Breast epithelium (tissue), 3 donors: Measurements from ENCODE around the gene BCO1.

Source experiments
- CTCF ChIP-seq, 3 donors: fragments of 450-650 bp; IDR thresholded peaks; one replicate each; pipeline ENCODE4 v1.5.1; 2016 to 2017; ENCODE audit warnings: antibody characterized with exemption in 3 of 3, mild to moderate bottlenecking in 3 of 3, moderate library complexity in 3 of 3
- POLR2A ChIP-seq: fragments of 450-650 bp; IDR thresholded peaks from one replicate; pipeline ENCODE4 v1.6.1; 2016; ENCODE audit warnings: antibody characterized with exemption, mild to moderate bottlenecking, moderate library complexity
- POLR2AphosphoS5 ChIP-seq, 3 donors: sonication (generic); formaldehyde crosslinking; IDR thresholded peaks; one replicate each; pipeline ENCODE4 v1.6.1; 2017; ENCODE audit warnings: antibody characterized with exemption in 3 of 3

GRCh38 chr16:81268509-81268908 lies 30.0 kb downstream of the BCO1 start:
- TF ChIP-seq CTCF (IDR thresholded peaks at IDR 0.05) (no peak), POLR2A (no peak), POLR2AphosphoS5 (IDR thresholded peaks at IDR 0.05) (no peak)
